GM18508 (cell line): ENCODE results near the gene SNED1.

ENCODE experiments used
- ATAC-seq: cut with Tn5 transposase; IDR thresholded peaks from one replicate; pipeline ENCODE4 v1.9.1; 2021; ENCODE audit warnings: moderate number of reproducible peaks; ENCODE audit not compliant: insufficient read depth, unreplicated experiment

SNED1 gene

GRCh38 chr2:240959941-240960308 is 38.5 kb upstream of the SNED1 start:
- no peak for ATAC-seq

GRCh38 chr2:240960309-240960970 is 38.0 kb upstream of the SNED1 start:
- no peak for ATAC-seq

GRCh38 chr2:240960971-240961876 is 37.2 kb upstream of the SNED1 start:
- ATAC-seq, result no peak

- ATAC-seq, result no peak
Observed at GRCh38 chr2:240961910-240962299, 36.5 kb upstream of the SNED1 start.

GRCh38 chr2:240962300-240963064 is 35.9 kb upstream of the SNED1 start:
- no peak for ATAC-seq

- ATAC-seq, result no peak
Observed at GRCh38 chr2:240963065-240963867, 35.2 kb upstream of the SNED1 start.

- ATAC-seq, result no peak
Observed at GRCh38 chr2:240963868-240964703, 34.3 kb upstream of the SNED1 start.

- no peak for ATAC-seq
Observed at GRCh38 chr2:240964704-240965295, 33.6 kb upstream of the SNED1 start.

- no peak for ATAC-seq
Observed at GRCh38 chr2:240965296-240965904, 33.0 kb upstream of the SNED1 start.

GRCh38 chr2:240965905-240966456 is 32.4 kb upstream of the SNED1 start:
- no peak for ATAC-seq

GRCh38 chr2:240966457-240966905 is 31.9 kb upstream of the SNED1 start:
- ATAC-seq, result no peak

GRCh38 chr2:240966906-240967680 is 31.3 kb upstream of the SNED1 start:
- ATAC-seq, result no peak

GRCh38 chr2:240967681-240968621 is 30.5 kb upstream of the SNED1 start:
- no peak for ATAC-seq

- ATAC-seq, result no peak
Observed at GRCh38 chr2:240968731-240969624, 29.4 kb upstream of the SNED1 start.

GRCh38 chr2:240970104-240970503 is 28.3 kb upstream of the SNED1 start:
- no peak for ATAC-seq
